H9 (cell line): Measurements from ENCODE around the gene MT1M. TPM values are rescaled to one million over a fixed set of nuclear protein-coding genes. Genes with fewer than 3 reads are reported as not detected.

Source experiments
- DNase-seq: peaks from one replicate; pipeline ENCODE4 v3.0.0-alpha.2; 2017
- H2AFZ ChIP-seq: one replicate; pipeline ENCODE4 v1.6.1; 2013; ENCODE audit warnings: mild to moderate bottlenecking, low read length, control low read depth, moderate library complexity
- H2AK5ac ChIP-seq: 2 replicates; pipeline ENCODE4 v1.6.1; 2013; ENCODE audit warnings: low read length, control low read depth, mixed read lengths; ENCODE audit not compliant: insufficient read length
- H2BK120ac ChIP-seq: one replicate; pipeline ENCODE4 v1.6.1; 2013; ENCODE audit warnings: low read depth, mild to moderate bottlenecking, low read length, control low read depth, inconsistent platforms; ENCODE audit not compliant: poor library complexity, severe bottlenecking
- H2BK12ac ChIP-seq: 2 replicates; pipeline ENCODE4 v1.6.1; 2013; ENCODE audit warnings: low read length, control low read depth, mixed read lengths, low read depth; ENCODE audit not compliant: insufficient read length
- H2BK15ac ChIP-seq: 2 replicates; pipeline ENCODE4 v1.6.1; 2013; ENCODE audit warnings: low read depth, low read length, control low read depth
- H2BK20ac ChIP-seq: one replicate; pipeline ENCODE4 v1.6.1; 2013; ENCODE audit warnings: low read depth, mild to moderate bottlenecking, low read length, control low read depth, inconsistent platforms; ENCODE audit not compliant: poor library complexity, severe bottlenecking
- H2BK5ac ChIP-seq: 2 replicates; pipeline ENCODE4 v1.6.1; 2013; ENCODE audit warnings: low read length, control low read depth, mixed read lengths; ENCODE audit not compliant: insufficient read length
- H3K14ac ChIP-seq: 2 replicates; pipeline ENCODE4 v1.6.1; 2013; ENCODE audit warnings: low read length, control low read depth; ENCODE audit not compliant: insufficient read depth
- H3K18ac ChIP-seq: 2 replicates; pipeline ENCODE4 v1.6.1; 2013; ENCODE audit warnings: low read depth, mild to moderate bottlenecking, mixed read lengths, low read length, control low read depth; ENCODE audit not compliant: insufficient read length
- H3K23ac ChIP-seq: 2 replicates; pipeline ENCODE4 v1.6.1; 2013; ENCODE audit warnings: low read length, control low read depth, mixed read lengths, low read depth; ENCODE audit not compliant: insufficient read length
- H3K23me2 ChIP-seq: 2 replicates; pipeline ENCODE4 v1.6.1; 2013; ENCODE audit warnings: low read depth, mild to moderate bottlenecking, mixed read lengths, low read length, control low read depth; ENCODE audit not compliant: insufficient read length, poor library complexity, severe bottlenecking
- H3K27ac ChIP-seq: 2 replicates; pipeline ENCODE4 v1.5.1; 2013; ENCODE audit warnings: low read length, control low read depth, mixed read lengths, low read depth; ENCODE audit not compliant: insufficient read length
- H3K27me3 ChIP-seq: 2 replicates; pipeline ENCODE4 v1.6.1; 2013; ENCODE audit warnings: low read length, control low read depth, inconsistent platforms; ENCODE audit not compliant: insufficient read depth
- H3K4ac ChIP-seq: 2 replicates; pipeline ENCODE4 v1.6.1; 2013; ENCODE audit warnings: low read depth, mild to moderate bottlenecking, control low read depth, inconsistent platforms, low read length, moderate library complexity
- H3K4me1 ChIP-seq: 2 replicates; pipeline ENCODE4 v1.6.1; 2013; ENCODE audit warnings: low read length, control low read depth, inconsistent platforms; ENCODE audit not compliant: insufficient read depth
- H3K4me2 ChIP-seq: 2 replicates; pipeline ENCODE4 v1.6.1; 2013; ENCODE audit warnings: low read length, control low read depth, mixed read lengths; ENCODE audit not compliant: insufficient read length, insufficient read depth
- H3K56ac ChIP-seq: 2 replicates; pipeline ENCODE4 v1.6.1; 2013; ENCODE audit warnings: low read depth, mild to moderate bottlenecking, mixed read lengths, low read length, control low read depth; ENCODE audit not compliant: insufficient read length
- H3K79me1 ChIP-seq: 2 replicates; pipeline ENCODE4 v1.6.1; 2013; ENCODE audit warnings: low read depth, mild to moderate bottlenecking, moderate library complexity, low read length, control low read depth, inconsistent platforms; ENCODE audit not compliant: insufficient read depth, poor library complexity, severe bottlenecking
- H3K79me2 ChIP-seq: 2 replicates; pipeline ENCODE4 v1.6.1; 2013; ENCODE audit warnings: low read length, control low read depth, inconsistent platforms; ENCODE audit not compliant: insufficient read depth
- H3K9ac ChIP-seq: 2 replicates; pipeline ENCODE4 v1.6.1; 2013; ENCODE audit warnings: low read length, control low read depth, mixed read lengths; ENCODE audit not compliant: insufficient read length; ENCODE audit errors: extremely low read depth
- H3K9me3 ChIP-seq: one replicate; pipeline ENCODE4 v1.6.1; 2013; ENCODE audit warnings: low read depth, low read length, inconsistent platforms; ENCODE audit not compliant: control insufficient read depth
- H3T11ph ChIP-seq: one replicate; pipeline ENCODE4 v1.6.1; 2013; ENCODE audit warnings: mild to moderate bottlenecking, low read length, control low read depth, inconsistent platforms
- H4K20me1 ChIP-seq: one replicate; pipeline ENCODE4 v1.6.1; 2013; ENCODE audit not compliant: control insufficient read depth, insufficient read length, insufficient read depth
- H4K5ac ChIP-seq: 2 replicates; pipeline ENCODE4 v1.6.1; 2013; ENCODE audit warnings: low read depth, mild to moderate bottlenecking, mixed read lengths, low read length, control low read depth; ENCODE audit not compliant: insufficient read length
- H4K8ac ChIP-seq: replicated peaks from 2 replicates; pipeline ENCODE4 v1.6.1; 2013; ENCODE audit warnings: low read length, control low read depth, mixed read lengths, low read depth; ENCODE audit not compliant: insufficient read length
- H4K91ac ChIP-seq: 2 replicates; pipeline ENCODE4 v1.6.1; 2013; ENCODE audit warnings: low read depth, mild to moderate bottlenecking, moderate library complexity, mixed read lengths, low read length, control low read depth; ENCODE audit not compliant: insufficient read length
- H3K27ac Mint-ChIP-seq, 3 experiments: 2 replicates in 2 of 3; 3 replicates in 1 of 3; pipeline ENCODE4 v1.8.0; 2020 to 2021; ENCODE audit warnings: mixed read lengths in 3 of 3, mild to moderate bottlenecking in 1 of 3, moderate library complexity in 1 of 3
- H3K27me3 Mint-ChIP-seq: 2 replicates; pipeline ENCODE4 v1.8.0; 2021; ENCODE audit warnings: low read depth, mild to moderate bottlenecking, moderate library complexity, mixed read lengths
- H3K36me3 Mint-ChIP-seq, 3 experiments: 2 replicates in 2 of 3; 3 replicates in 1 of 3; pipeline ENCODE4 v1.8.0; 2020 to 2021; ENCODE audit warnings: low read depth in 3 of 3, mixed read lengths in 3 of 3; ENCODE audit not compliant: insufficient read depth in 1 of 3
- H3K4me1 Mint-ChIP-seq, 2 experiments: 2 replicates each; pipeline ENCODE4 v1.8.0; 2020; ENCODE audit warnings: mixed read lengths in 2 of 2
- H3K4me3 Mint-ChIP-seq, 2 experiments: 2 replicates in 1 of 2; 3 replicates in 1 of 2; pipeline ENCODE4 v1.8.0; 2020 to 2021; ENCODE audit warnings: mild to moderate bottlenecking in 2 of 2, mixed read lengths in 2 of 2, moderate library complexity in 1 of 2
- H3K9me3 Mint-ChIP-seq, 2 experiments: 2 replicates in 1 of 2; 3 replicates in 1 of 2; pipeline ENCODE4 v1.8.0; 2020; ENCODE audit warnings: mild to moderate bottlenecking in 2 of 2, mixed read lengths in 2 of 2, moderate library complexity in 1 of 2
- CTCF ChIP-seq: fragments of 200-600 bp; sonication (generic); conservative IDR thresholded peaks from 3 replicates; pipeline ENCODE4 v1.8.0; 2021; ENCODE audit warnings: antibody characterized with exemption, mild to moderate bottlenecking
- WGBS: extraction: QIAGEN DNeasy Blood & Tissue Kit; methylation state at CpG from one replicate; pipeline ENCODE4 v1.1.7; 2013; ENCODE audit warnings: missing lambda C conversion rate, low lambda C conversion rate, mixed read lengths; ENCODE audit not compliant: insufficient read length; ENCODE audit errors: extremely low coverage; 5-methylcytosine and 5-hydroxymethylcytosine counted together
- total RNA-seq: library from RNA; stranded (reverse); gene quantifications from 2 replicates; pipeline ENCODE4 v1.2.1, GENCODE V29; 2021

Gene MT1M
- total RNA-seq, 1 experiment from 2014 or later, result 1.4 TPM

- Histone ChIP-seq H3K4ac (no peak overlapping the region), H4K8ac (no peak overlapping the region), H3K56ac (no peak overlapping the region), H2BK120ac (no peak overlapping the region), H2AFZ (no peak overlapping the region), H3K27me3 (peaks cover 29% of the 10 kb centered on the region; the same call in 1 of the 2 replicates), H3K4me2 (peak overlapping the region; percentile 81), H4K91ac (no peak overlapping the region), H3K4me1 (peaks cover 2% of the 10 kb centered on the region; the same call in 1 of the 2 replicates), H3T11ph (no peak overlapping the region), H3K18ac (no peak overlapping the region), H4K5ac (no peak overlapping the region), H2BK20ac (no peak overlapping the region), H3K23me2 (peaks cover 6% of the 10 kb centered on the region), H3K9ac (no peak overlapping the region), H3K9me3 (no peaks in the 10 kb centered on the region), H3K79me1 (no peaks in the 10 kb centered on the region), H2BK15ac (no peak overlapping the region), H2BK5ac (no peak overlapping the region), H4K20me1 (no peaks in the 10 kb centered on the region), H3K14ac (no peak overlapping the region), H3K23ac (no peak overlapping the region), H2AK5ac (no peak overlapping the region), H2BK12ac (no peak overlapping the region), H3K79me2 (no peaks in the 10 kb centered on the region), H3K27ac (no peak overlapping the region)
- Mint-ChIP-seq H3K27ac (no peak overlapping the region), H3K4me1 (peaks cover 21 to 27% of the 10 kb centered on the region in 2 experiments), H3K27me3 (peaks cover 77% of the 10 kb centered on the region), H3K4me3 (peak overlapping the region; percentile 84 to 91), H3K36me3 (no peaks in the 10 kb centered on the region), H3K9me3 (no peaks in the 10 kb centered on the region)
- no peak for DNase-seq
- no peak for TF ChIP-seq CTCF
- no CpG with 5 or more reads among the region's 10 CpGs for WGBS
Observed at GRCh38 chr16:56658327-56658875, 25.9 kb downstream of the MT1M start.
